ENCODE measurements around the gene KATNAL2. TPM values are rescaled to one million over a fixed set of nuclear protein-coding genes. Genes with fewer than 3 reads are reported as not detected.
A peak's percentile ranks its signal among the peaks of the same experiment; 100 is the strongest.

The KATNAL2 gene
- total and polyA plus RNA-seq, 10 of the 15 experiments (the other 5 are each of a cell fraction or from before 2014, with no cell fraction given), result 0.20 to 2.4 (median 1.7) TPM

DNA sequence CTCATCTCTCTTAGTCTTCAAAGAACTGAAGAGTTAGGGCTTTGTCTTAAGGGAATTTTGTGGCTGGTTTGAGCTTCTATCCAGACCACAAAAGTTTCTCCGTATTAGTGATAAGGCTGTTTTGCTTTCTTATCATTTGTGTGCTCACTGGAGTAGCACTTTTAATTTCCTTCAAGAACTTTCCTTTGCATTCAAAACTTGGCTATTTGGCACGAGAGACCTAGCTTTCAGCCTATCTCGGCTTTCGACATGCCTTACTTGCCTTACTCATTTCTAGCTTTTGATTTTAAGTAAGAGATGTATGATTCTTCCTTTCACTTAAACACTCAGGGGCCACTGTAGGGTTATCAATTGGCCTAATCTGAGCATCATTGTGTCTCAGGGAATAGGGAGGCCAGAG lies 203.0 kb downstream of the KATNAL2 start (continued):
- 0 out of 2 replicates have a peak, but pooled peaks have one; percentile 48 for TF ChIP-seq TCF7 (IDR thresholded peaks at IDR 0.05; ENCODE audit: borderline replicate concordance)
- TF ChIP-seq SP1 (IDR thresholded peaks at IDR 0.05; ENCODE audit: low read depth, low read length), result no peak
- 0 out of 2 replicates have a peak, but pooled peaks have one; percentile 21 for TF ChIP-seq NBN (IDR thresholded peaks at IDR 0.05)
- TF ChIP-seq, protein P1, sequence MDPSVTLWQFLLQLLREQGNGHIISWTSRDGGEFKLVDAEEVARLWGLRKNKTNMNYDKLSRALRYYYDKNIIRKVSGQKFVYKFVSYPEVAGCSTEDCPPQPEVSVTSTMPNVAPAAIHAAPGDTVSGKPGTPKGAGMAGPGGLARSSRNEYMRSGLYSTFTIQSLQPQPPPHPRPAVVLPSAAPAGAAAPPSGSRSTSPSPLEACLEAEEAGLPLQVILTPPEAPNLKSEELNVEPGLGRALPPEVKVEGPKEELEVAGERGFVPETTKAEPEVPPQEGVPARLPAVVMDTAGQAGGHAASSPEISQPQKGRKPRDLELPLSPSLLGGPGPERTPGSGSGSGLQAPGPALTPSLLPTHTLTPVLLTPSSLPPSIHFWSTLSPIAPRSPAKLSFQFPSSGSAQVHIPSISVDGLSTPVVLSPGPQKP (IDR thresholded peaks at IDR 0.05; ENCODE audit: low read depth, low read length), result no peak
- TF ChIP-seq, protein P2, sequence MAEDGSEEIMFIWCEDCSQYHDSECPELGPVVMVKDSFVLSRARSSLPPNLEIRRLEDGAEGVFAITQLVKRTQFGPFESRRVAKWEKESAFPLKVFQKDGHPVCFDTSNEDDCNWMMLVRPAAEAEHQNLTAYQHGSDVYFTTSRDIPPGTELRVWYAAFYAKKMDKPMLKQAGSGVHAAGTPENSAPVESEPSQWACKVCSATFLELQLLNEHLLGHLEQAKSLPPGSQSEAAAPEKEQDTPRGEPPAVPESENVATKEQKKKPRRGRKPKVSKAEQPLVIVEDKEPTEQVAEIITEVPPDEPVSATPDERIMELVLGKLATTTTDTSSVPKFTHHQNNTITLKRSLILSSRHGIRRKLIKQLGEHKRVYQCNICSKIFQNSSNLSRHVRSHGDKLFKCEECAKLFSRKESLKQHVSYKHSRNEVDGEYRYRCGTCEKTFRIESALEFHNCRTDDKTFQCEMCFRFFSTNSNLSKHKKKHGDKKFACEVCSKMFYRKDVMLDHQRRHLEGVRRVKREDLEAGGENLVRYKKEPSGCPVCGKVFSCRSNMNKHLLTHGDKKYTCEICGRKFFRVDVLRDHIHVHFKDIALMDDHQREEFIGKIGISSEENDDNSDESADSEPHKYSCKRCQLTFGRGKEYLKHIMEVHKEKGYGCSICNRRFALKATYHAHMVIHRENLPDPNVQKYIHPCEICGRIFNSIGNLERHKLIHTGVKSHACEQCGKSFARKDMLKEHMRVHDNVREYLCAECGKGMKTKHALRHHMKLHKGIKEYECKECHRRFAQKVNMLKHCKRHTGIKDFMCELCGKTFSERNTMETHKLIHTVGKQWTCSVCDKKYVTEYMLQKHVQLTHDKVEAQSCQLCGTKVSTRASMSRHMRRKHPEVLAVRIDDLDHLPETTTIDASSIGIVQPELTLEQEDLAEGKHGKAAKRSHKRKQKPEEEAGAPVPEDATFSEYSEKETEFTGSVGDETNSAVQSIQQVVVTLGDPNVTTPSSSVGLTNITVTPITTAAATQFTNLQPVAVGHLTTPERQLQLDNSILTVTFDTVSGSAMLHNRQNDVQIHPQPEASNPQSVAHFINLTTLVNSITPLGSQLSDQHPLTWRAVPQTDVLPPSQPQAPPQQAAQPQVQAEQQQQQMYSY (CRISPR knock-in tag; IDR thresholded peaks at IDR 0.05), result no peak
- TF ChIP-seq RBBP5 (conservative IDR thresholded peaks at IDR 0.05), result no peak
- TF ChIP-seq, protein P3, sequence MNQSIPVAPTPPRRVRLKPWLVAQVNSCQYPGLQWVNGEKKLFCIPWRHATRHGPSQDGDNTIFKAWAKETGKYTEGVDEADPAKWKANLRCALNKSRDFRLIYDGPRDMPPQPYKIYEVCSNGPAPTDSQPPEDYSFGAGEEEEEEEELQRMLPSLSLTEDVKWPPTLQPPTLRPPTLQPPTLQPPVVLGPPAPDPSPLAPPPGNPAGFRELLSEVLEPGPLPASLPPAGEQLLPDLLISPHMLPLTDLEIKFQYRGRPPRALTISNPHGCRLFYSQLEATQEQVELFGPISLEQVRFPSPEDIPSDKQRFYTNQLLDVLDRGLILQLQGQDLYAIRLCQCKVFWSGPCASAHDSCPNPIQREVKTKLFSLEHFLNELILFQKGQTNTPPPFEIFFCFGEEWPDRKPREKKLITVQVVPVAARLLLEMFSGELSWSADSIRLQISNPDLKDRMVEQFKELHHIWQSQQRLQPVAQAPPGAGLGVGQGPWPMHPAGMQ (IDR thresholded peaks at IDR 0.05; ENCODE audit: borderline replicate concordance), result no peak
- no peak for TF ChIP-seq ZSCAN29 (IDR thresholded peaks at IDR 0.05)
- no peak for TF ChIP-seq EGR1 (IDR thresholded peaks at IDR 0.05; ENCODE audit: borderline replicate concordance in 1 of 2, low read depth in 2 of 2, low read length in 2 of 2)
- TF ChIP-seq PAX8 (IDR thresholded peaks at IDR 0.05), result no peak
- peak; percentile 40; the same call in 1 of the 2 replicates for TF ChIP-seq MTA2 (IDR thresholded peaks at IDR 0.05; ENCODE audit: low read depth)
- no peak for TF ChIP-seq ASH2L (IDR thresholded peaks at IDR 0.05; ENCODE audit: borderline replicate concordance, low read depth)
- TF ChIP-seq ZNF274 (IDR thresholded peaks at IDR 0.05; ENCODE audit: insufficient read depth, insufficient read length), result no peak
